ENCODE measurements around the gene EIPR1. TPM values are rescaled to one million over a fixed set of nuclear protein-coding genes. Genes with fewer than 3 reads are reported as not detected.

Gene EIPR1
- total RNA-seq, 1 donor from 2014 or later: 10.2 TPM

GRCh38 chr2:3317277-3317685, 60.3 kb downstream of the EIPR1 start:
- DNase-seq (ENCODE audit: missing footprints) (no peak), ATAC-seq (no peak)
- intact Hi-C loops (cut with DNase I): no loop called here

- ATAC-seq: no peak
- DNase-seq (ENCODE audit: missing footprints): no peak
- intact Hi-C loops (cut with DNase I): no loop called here
Measured at GRCh38 chr2:3316456-3317276, 61.0 kb downstream of the EIPR1 start.

DNA sequence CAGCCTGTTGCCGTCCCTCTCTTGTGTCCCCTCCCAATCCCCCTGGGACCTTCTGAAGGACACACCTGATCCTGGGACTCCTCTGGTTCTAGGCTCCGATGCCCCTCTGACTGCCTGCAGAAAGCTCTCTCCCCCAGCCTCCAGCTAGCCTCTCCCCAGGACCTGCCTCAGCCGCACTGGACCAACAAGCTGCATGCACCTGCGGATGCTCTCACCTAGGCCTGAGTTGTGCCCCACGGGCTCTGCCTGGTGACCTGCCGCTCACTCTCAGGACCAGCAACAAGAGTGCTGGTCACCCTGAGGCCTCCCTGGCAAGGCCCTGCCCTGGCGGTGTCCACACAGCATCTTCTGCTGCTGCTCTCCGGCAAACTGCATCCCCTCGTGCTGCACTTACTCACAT, 63.0 kb downstream of the EIPR1 start:
- no peak for DNase-seq (ENCODE audit: missing footprints)
- intact Hi-C loops (cut with DNase I): no loop called here

DNA sequence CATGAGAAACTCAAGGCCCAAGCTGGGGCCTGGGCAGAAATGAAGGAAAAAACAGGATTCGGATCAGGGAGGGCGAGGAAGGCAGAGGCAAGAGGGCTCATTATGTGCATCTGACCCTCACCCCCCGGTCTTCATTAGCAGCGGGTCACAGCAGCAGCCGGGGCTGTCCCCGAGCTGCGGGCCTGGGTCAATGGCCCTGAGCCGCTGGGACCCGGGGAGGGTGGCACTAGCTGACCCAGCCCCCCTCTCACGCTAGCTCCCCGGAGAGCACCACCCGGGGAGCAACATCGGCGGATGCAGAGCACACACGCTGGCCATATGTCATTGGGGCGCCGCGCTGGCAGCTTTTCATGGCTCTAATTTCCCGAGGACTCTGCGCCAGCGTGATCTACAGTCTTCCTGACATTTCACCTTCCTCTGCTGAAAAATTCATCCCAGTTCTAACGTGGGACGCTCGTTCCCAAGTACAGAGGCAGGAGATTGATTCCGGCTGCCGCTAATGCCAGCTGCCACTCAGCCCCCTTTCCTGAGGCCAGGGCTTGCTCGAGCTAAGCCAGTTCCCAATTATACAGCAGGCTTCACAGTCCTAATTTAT, 63.7 kb downstream of the EIPR1 start:
- no peak for DNase-seq (ENCODE audit: missing footprints)
- ATAC-seq: no peak
- intact Hi-C loops (cut with DNase I): no loop called here

More for the DNA sequence above, 63.0 kb downstream of the EIPR1 start:
- ATAC-seq: no peak

DNA sequence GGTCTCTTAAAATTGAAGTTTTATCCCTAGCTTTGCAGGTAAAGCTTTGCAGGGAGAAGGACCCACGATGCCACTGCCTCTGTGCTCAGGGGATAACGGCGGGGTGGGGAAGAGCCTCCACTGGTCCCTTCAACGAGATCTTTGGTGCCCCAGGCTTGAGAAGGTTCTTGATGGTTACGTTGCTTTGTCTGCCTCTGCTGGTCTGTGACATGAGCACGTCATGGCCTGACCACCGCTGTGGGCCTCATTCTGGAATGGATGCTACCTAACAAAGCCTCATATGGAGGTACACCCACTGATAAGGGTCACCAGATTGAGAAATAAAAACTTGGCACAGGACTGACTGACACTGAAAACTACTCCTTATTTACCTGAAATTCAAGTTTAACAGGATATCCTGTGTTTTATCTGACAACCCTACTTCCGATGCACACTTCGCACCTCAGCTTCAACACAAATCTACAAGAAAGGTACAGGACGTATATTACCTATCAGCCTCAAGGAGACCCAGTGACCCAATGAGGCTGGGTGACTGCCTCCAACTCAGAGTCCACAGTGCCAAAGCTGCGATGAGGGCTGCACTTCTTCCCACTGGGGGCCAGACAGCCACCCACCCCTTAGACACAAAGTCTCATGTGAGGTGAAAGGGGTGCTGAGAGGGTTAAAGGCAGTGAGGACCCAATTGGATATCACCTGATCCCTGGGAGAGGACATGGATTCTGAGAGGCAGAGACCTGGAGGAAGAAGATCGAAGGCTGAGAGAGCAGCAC, 64.9 kb downstream of the EIPR1 start:
- intact Hi-C loops (cut with DNase I): no loop called here
- ATAC-seq: no peak
- no peak for DNase-seq (ENCODE audit: missing footprints)

DNA sequence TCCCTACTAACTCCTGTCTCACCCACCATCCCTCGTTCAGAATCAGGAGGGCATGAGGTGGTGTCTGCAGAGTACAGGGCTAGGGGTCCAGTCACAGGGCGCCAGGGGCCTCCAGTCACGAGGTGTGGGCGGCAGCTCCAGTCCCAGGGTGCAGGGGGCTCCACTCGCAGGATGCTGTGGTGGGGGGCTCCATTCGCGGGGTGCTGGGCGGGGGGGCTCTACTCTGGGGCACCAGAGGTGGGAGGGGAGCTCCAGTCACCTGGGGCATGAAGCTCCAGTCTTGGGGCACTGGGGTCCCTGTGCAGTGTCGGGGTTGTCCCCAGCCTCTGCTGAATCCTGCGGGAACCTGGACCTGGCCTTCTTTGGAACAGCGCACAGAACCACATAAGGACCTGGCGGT, 66.0 kb downstream of the EIPR1 start:
- intact Hi-C loops (cut with DNase I): no loop called here
- ATAC-seq (peak; percentile 20), DNase-seq (ENCODE audit: missing footprints) (no peak)

GRCh38 chr2:3309496-3310355, 67.9 kb downstream of the EIPR1 start:
- DNase-seq (ENCODE audit: missing footprints): no peak
- intact Hi-C loops (cut with DNase I): loop anchor here (10.0 kb wide), 1 partner anchor 1455 kb away; no protein-coding TSS in a partner anchor
- ATAC-seq: no peak

GRCh38 chr2:3307901-3308300, 69.7 kb downstream of the EIPR1 start:
- intact Hi-C loops (cut with DNase I): loop anchor here (10.0 kb wide), 1 partner anchor 1453 kb away; no protein-coding TSS in a partner anchor
- ATAC-seq (no peak), DNase-seq (ENCODE audit: missing footprints) (no peak)

DNA sequence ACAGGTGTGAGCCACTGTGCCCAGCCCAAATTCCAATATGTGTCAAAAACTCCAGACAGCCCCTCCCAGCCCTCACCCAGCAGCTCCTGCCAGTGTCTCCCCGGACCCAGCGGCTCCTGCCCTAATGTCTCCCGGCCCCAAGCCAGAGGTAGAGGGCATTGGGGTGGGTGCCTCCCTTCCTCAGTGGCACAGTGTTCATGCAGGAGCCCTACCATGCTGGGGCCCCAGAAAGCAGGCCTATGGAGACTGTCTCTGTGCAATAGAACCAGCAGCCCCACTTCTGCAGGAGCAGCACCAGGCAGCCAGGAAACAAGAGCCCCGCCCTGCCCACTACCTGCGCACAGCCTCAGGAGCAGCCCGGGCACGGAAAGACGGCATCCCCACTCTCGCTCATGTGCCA, 70.4 kb downstream of the EIPR1 start:
- intact Hi-C loops (cut with DNase I): loop anchor here (10.0 kb wide), 1 partner anchor 1452 kb away; no protein-coding TSS in a partner anchor
- ATAC-seq: no peak
- no peak for DNase-seq (ENCODE audit: missing footprints)

DNA sequence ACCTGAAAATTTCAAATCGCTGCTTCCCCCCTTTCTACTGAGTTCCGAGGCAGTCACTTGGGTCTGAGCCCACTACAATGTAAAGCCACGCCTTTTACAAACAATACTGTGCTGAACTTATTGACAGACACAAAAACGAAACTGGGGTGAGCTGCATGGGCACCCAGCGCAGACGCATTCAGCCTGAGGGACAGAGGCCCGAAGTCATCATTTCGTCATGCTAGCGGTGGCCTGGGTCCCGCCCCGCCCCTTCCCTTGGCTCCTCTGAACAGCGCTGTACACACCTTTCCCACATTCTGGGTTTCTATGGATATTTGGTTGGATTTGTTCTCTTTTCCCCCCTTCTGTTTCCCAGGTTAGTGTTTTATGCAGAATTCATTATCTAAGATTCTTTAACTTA, 71.7 kb downstream of the EIPR1 start:
- ATAC-seq (no peak), DNase-seq (ENCODE audit: missing footprints) (no peak)
- intact Hi-C loops (cut with DNase I): loop anchor here (10.0 kb wide), 1 partner anchor 1451 kb away; no protein-coding TSS in a partner anchor

GRCh38 chr2:3305431-3305830, 72.2 kb downstream of the EIPR1 start:
- intact Hi-C loops (cut with DNase I): loop anchor here (10.0 kb wide), 1 partner anchor 1451 kb away; no protein-coding TSS in a partner anchor
- no peak for ATAC-seq
- DNase-seq (ENCODE audit: missing footprints): no peak

- DNase-seq (ENCODE audit: missing footprints): peak; percentile 92
- peak; percentile 96 for ATAC-seq
Measured at GRCh38 chr2:3303583-3304406, 73.8 kb downstream of the EIPR1 start.

DNA sequence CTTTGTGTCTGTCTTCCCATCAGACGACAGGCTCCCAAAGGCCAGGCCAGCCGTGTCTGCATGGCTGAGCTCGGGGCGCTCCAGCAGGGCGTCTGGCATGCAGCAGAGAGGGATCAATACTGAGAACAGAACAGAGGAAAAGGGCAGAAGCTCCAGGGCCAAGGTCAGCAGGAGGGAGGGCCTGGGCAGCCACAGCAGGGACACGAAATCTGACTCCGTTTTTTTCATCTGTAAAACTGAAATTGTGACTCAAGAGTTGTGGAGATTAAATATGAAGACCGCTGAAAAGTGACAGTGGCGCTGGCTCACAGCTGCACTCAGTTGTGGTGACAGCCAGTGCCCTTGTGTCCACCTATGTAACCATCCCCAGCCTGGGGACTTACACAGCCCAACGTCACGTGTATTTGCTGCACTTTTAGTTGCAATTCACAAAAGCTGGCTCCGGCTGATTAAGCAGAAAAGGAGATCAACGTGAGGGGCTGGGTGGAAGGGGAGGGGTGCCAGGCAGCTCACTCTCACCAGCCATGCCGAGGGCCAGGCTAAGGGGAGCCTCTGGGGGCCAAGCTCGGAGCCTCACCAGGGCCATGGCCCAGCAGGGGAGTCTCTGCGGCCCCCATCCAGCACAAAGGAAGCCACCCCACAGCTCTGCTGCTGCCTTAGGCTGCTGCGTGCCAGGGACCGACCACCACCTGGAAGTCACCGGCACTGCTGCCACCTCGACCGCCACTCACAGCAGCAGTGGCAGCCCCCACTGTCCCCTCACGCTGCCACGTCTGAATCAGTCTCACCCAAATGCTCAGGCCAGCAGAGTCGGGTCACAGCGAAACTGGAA, 74.7 kb downstream of the EIPR1 start:
- ATAC-seq: peak; percentile 23
- DNase-seq (ENCODE audit: missing footprints): no peak
- intact Hi-C loops (cut with DNase I): loop anchor here (5.0 to 10.0 kb wide), 2 partner anchors 471 to 1448 kb away; no protein-coding TSS in a partner anchor

More at GRCh38 chr2:3303583-3304406, 73.8 kb downstream of the EIPR1 start:
- intact Hi-C loops (cut with DNase I): loop anchor here (5.0 to 10.0 kb wide), 2 partner anchors 471 to 1449 kb away; no protein-coding TSS in a partner anchor

DNA sequence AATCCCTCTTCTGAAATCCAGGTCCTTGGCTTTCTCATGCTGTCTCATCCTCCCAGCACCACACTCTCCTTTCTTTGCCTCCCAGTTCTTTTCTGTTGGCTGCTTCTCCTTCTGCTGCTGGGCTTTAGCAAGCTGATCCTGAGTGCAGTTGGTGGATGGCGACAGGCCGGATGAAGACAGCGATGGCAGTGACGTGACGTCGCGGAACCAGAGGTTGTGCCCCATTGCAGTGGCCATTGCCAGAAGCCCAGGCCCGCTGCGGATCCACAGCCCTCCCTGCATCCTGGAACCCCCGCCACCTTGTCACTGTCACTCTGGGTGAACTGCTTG, 75.2 kb downstream of the EIPR1 start:
- ATAC-seq (no peak), DNase-seq (ENCODE audit: missing footprints) (no peak)
- intact Hi-C loops (cut with DNase I): loop anchor here (5.0 to 10.0 kb wide), 2 partner anchors 470 to 1448 kb away; no protein-coding TSS in a partner anchor

DNA sequence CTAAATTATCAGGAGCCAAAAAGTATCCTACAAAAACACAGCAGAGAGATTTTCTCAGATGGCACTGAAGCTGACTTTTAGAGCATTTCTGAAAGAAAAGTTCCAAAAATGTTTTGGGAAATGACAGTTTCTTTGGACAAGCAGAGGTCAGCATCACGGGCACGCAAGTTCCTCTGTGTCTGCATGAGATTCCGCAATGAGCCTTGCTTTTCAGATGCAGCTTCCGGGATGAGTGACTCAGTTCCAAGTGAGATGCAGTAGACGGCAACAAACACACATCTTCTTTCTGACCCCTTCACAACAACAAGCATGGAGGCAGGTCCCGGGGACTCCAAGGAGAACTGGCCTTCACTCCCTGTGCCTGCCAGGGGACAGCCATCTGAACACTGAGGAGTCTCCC, 76.6 kb downstream of the EIPR1 start:
- ATAC-seq: no peak
- no peak for DNase-seq (ENCODE audit: missing footprints)
- intact Hi-C loops (cut with DNase I): loop anchor here (5.0 to 10.0 kb wide), 2 partner anchors 469 to 1446 kb away; no protein-coding TSS in a partner anchor

DNA sequence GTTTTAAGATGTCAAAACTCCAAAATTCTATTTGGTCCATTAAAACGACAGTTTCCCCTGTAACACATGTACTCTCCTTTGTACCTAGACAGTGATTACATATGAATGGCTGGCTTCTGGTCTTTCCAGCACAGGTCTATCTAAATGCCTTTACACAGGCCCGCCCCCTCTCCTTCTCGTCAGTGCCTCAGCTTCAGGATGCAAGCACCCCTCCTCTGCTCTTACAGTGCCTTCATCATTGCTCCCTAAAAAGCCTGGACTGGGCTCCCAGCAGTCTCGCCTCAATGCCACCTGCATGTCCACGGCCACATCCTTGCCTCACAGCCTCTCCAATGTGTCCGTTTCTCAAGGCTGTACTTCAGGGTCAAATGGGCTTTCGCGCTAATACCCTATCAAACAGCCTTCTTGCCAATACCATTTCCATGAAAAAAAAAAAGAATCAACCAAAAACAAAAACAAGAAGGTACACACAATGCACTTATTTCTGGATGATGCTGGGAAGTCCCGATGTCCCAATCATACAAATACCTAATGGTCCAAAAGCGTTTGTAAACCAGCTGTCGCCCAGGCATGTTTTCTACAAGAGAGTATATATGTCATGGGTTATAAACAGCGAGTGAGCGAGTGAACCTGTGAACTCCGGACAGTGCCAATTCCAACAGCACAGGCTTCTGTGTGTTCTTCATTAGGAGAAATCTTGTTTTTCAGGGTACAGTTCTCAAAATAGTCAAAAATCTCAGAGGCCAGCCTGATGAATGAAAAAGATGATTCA, 77.2 kb downstream of the EIPR1 start:
- no peak for ATAC-seq
- intact Hi-C loops (cut with DNase I): loop anchor here (5.0 to 10.0 kb wide), 2 partner anchors 468 to 1446 kb away; no protein-coding TSS in a partner anchor
- no peak for DNase-seq (ENCODE audit: missing footprints)
